GM23338 (cell line): ENCODE data around the gene PGGHG. TPM values are rescaled to one million over a fixed set of nuclear protein-coding genes. Genes with fewer than 3 reads are reported as not detected.

Experiments
- ATAC-seq: fragments of 200-7000 bp; cut with Tn5 transposase; 3 replicates; pipeline ENCODE4 v1.9.1; 2020
- DNase-seq: peaks from one replicate; pipeline ENCODE4 v3.0.0-alpha.2; 2015; ENCODE audit warnings: low spot score
- H2AFZ ChIP-seq: fragments of 200-600 bp; sonication (generic); 2 replicates; pipeline ENCODE4 v1.8.0; 2016; ENCODE audit warnings: antibody characterized with exemption, mild to moderate bottlenecking, moderate library complexity
- H3F3A ChIP-seq: fragments of 200-600 bp; sonication (generic); replicated peaks from 2 replicates; pipeline ENCODE4 v1.8.0; 2017; ENCODE audit warnings: antibody characterized with exemption, mixed run types, low read depth
- H3K27ac ChIP-seq: fragments of 200-600 bp; sonication (generic); 2 replicates; pipeline ENCODE4 v1.6.1; 2016; ENCODE audit warnings: low read depth
- H3K27me3 ChIP-seq: fragments of 200-600 bp; sonication (generic); 2 replicates; pipeline ENCODE4 v1.8.0; 2016; ENCODE audit warnings: mild to moderate bottlenecking, mixed run types, moderate library complexity; ENCODE audit not compliant: insufficient read depth
- H3K36me3 ChIP-seq: fragments of 200-600 bp; sonication (generic); 2 replicates; pipeline ENCODE4 v1.8.0; 2016; ENCODE audit warnings: mild to moderate bottlenecking; ENCODE audit not compliant: insufficient read depth
- H3K4me1 ChIP-seq: fragments of 200-600 bp; sonication (generic); 2 replicates; pipeline ENCODE4 v1.8.0; 2016; ENCODE audit warnings: mild to moderate bottlenecking, moderate library complexity; ENCODE audit not compliant: insufficient read depth
- H3K4me2 ChIP-seq: fragments of 200-600 bp; sonication (generic); 2 replicates; pipeline ENCODE4 v1.7.1; 2017; ENCODE audit warnings: mixed run types
- H3K4me3 ChIP-seq: fragments of 200-600 bp; sonication (generic); 2 replicates; pipeline ENCODE4 v1.6.1; 2016; ENCODE audit warnings: mixed run types
- H3K79me2 ChIP-seq: fragments of 200-600 bp; sonication (generic); replicated peaks from 2 replicates; pipeline ENCODE4 v1.8.0; 2017; ENCODE audit warnings: mild to moderate bottlenecking; ENCODE audit not compliant: insufficient read depth
- H3K9me2 ChIP-seq: fragments of 200-600 bp; sonication (generic); 2 replicates; pipeline ENCODE4 v1.8.0; 2017; ENCODE audit not compliant: insufficient read depth
- H4K20me1 ChIP-seq: fragments of 200-600 bp; sonication (generic); replicated peaks from 2 replicates; pipeline ENCODE4 v1.8.0; 2017; ENCODE audit warnings: mild to moderate bottlenecking; ENCODE audit not compliant: insufficient read depth
- H3K27ac Mint-ChIP-seq: 2 replicates; pipeline ENCODE4 v1.8.0; 2020; ENCODE audit warnings: inconsistent platforms, mild to moderate bottlenecking, moderate library complexity, mixed read lengths
- H3K27me3 Mint-ChIP-seq: 3 replicates; pipeline ENCODE4 v1.8.0; 2022; ENCODE audit warnings: low read depth, mild to moderate bottlenecking, moderate library complexity, mixed read lengths, inconsistent platforms; ENCODE audit not compliant: insufficient read depth, poor library complexity
- H3K36me3 Mint-ChIP-seq: 3 replicates; pipeline ENCODE4 v1.8.0; 2021; ENCODE audit warnings: low read depth, mild to moderate bottlenecking, inconsistent platforms, moderate library complexity, mixed read lengths
- H3K4me1 Mint-ChIP-seq: 3 replicates; pipeline ENCODE4 v1.8.0; 2020; ENCODE audit warnings: mild to moderate bottlenecking, inconsistent platforms, mixed read lengths
- H3K4me3 Mint-ChIP-seq: 3 replicates; pipeline ENCODE4 v1.8.0; 2021; ENCODE audit warnings: moderate library complexity, mild to moderate bottlenecking, inconsistent platforms, mixed read lengths
- H3K9me3 Mint-ChIP-seq: 3 replicates; pipeline ENCODE4 v1.8.0; 2020; ENCODE audit warnings: moderate library complexity, mild to moderate bottlenecking, inconsistent platforms, mixed read lengths
- CREB1 ChIP-seq: fragments of 250-450 bp; sonication (Bioruptor Pico); IDR thresholded peaks from 2 replicates; pipeline ENCODE4 v1.5.0; 2020; ENCODE audit warnings: low read depth, mild to moderate bottlenecking, moderate library complexity
- EZH2 ChIP-seq: fragments of 200-600 bp; sonication (generic); IDR thresholded peaks from one replicate; pipeline ENCODE4 v1.8.0; 2017; ENCODE audit warnings: antibody characterized with exemption, mild to moderate bottlenecking, low read depth; ENCODE audit not compliant: unreplicated experiment
- EZH2phosphoT487 ChIP-seq: fragments of 200-600 bp; sonication (generic); IDR thresholded peaks from one replicate; pipeline ENCODE4 v1.8.1; 2018; ENCODE audit warnings: antibody characterized with exemption; ENCODE audit not compliant: unreplicated experiment
- POLR2AphosphoS5 ChIP-seq: IDR thresholded peaks from 2 replicates; pipeline ENCODE4 v1.6.1; 2016; ENCODE audit warnings: antibody characterized with exemption, low read depth
- polyA plus RNA-seq: library from polyadenylated mRNA; unstranded; fragments of >200 nt; fragmentation: Nextera tagmentation; extraction: Ambion mirVana; gene quantifications from 2 replicates; pipeline ENCODE4 v1.2.1, GENCODE V29; 2016
- total RNA-seq: library from RNA; depleted of rRNA; stranded (reverse); fragments of >200 nt; shearing (Covaris generic); gene quantifications from 2 replicates; pipeline ENCODE4 v1.2.3, GENCODE V29; 2014
- TF ChIP-seq, protein P1 (sequence below): fragments of 250-450 bp; sonication (Bioruptor Pico); IDR thresholded peaks from 2 replicates; pipeline ENCODE4 v1.5.0; 2020; ENCODE audit warnings: mild to moderate bottlenecking, moderate library complexity
- TF ChIP-seq, protein P2 (sequence below): IDR thresholded peaks from 2 replicates; pipeline ENCODE4 v1.6.1; 2016; ENCODE audit warnings: antibody characterized with exemption
- TF ChIP-seq, protein P3 (sequence below), 2 experiments: fragments of 200-600 bp in 1 of 2; sonication (generic) in 1 of 2; conservative IDR thresholded peaks; 2 replicates each; pipeline versions ENCODE4 v1.5.1 to v1.6.1; 2016 to 2017; ENCODE audit warnings: antibody characterized with exemption in 2 of 2, low read depth in 2 of 2, mild to moderate bottlenecking in 2 of 2, moderate library complexity in 1 of 2

Gene PGGHG
- total and polyA plus RNA-seq, 2 experiments from 2014 or later: 24.9 to 55.8 TPM

DNA sequence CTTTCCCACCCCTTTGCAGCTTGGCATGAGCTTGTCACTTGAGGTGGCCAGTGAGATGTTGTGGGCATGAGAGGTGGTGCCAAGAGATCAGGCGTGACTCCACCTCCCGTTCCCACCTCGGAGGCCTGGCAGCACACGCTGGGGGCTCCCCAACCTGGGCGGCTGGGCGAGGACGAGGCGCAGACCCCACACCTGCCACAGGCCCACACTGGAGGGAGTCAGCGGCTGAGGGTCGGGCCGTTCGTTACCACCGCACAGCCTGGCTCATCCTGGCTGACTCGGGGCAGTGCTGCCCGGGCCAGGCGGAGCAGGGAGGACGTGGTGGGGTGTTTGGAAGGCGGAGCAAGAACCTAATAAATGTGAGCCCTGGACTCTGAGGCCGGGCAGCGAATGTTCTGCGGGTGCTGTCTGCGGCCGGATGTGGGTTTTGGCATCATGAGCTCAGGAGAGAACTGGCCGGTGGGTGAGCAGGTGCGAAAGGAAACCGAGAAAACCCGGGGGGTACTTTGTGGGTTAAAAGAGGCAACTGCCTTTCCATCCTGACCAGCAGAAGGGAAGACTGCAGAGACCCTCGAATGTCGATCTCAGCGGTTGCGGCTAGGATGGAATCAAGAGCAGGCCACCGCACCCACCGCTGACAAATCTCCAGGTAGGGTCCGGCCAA, 41.9 kb downstream of the PGGHG start:
- H3K9me3 Mint-ChIP-seq: peaks cover 13% of the 10 kb centered on the region
- H3K4me2 ChIP-seq: no peak overlapping the region

DNA sequence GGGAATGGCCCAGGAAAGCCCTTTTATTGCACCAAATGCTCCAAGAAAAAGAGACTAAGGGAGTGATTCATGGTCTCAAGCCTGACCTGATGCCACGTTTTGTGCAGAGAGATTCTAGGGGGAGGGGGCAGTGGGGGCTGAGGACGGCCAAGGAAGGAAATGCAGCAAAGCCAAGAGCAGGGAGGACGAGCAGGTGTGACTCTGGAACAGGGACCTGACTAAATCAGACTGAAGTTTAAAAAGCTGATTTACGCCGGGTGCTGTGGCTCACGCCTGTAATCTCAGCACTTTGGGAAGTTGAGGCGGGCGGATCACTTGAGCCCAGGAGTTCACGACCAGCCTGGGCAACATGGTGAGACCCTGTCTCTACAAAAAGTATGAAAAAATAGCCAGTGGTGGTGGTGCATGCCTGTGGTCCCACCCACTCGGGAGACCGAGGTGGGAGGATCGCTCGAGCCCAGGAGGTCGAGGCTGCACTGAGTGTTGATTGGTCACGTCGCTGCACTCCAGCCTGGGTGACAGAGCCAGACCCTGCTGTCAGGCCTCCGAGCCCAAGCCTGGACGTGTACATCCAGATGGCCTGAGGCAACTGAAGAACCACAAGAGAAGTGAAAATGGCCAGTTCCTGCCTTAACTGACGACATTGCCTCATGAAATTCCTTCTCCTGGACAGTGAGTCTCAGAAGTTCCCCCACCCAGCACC, 42.6 kb downstream of the PGGHG start:
- no peak for ATAC-seq
- H3K4me1 Mint-ChIP-seq: peaks cover 43% of the 10 kb centered on the region
- H3F3A ChIP-seq: peaks cover 14% of the 10 kb centered on the region; the same call in 1 of the 2 replicates
- H3K27ac Mint-ChIP-seq: no peak overlapping the region
- no peaks in the 10 kb centered on the region for H3K79me2 ChIP-seq
- DNase-seq: no peak
- peaks cover 16% of the 10 kb centered on the region; the same call in 2 of the 3 replicates for H3K36me3 Mint-ChIP-seq
- no peak overlapping the region for H3K4me2 ChIP-seq
- H3K9me3 Mint-ChIP-seq: peaks cover 13% of the 10 kb centered on the region
- H3K4me3 Mint-ChIP-seq: no peak overlapping the region; the same call in 2 of the 3 replicates
- H3K27ac ChIP-seq: no peak overlapping the region
- H3K9me2 ChIP-seq: no peaks in the 10 kb centered on the region
- peaks cover 29% of the 10 kb centered on the region for H3K4me1 ChIP-seq
- H3K4me3 ChIP-seq: no peak overlapping the region
- H3K27me3 Mint-ChIP-seq: peaks cover 25% of the 10 kb centered on the region
- no peak overlapping the region for H2AFZ ChIP-seq
- no peaks in the 10 kb centered on the region for H4K20me1 ChIP-seq
- H3K36me3 ChIP-seq: no peaks in the 10 kb centered on the region; the same call in 1 of the 2 replicates
- no peaks in the 10 kb centered on the region for H3K27me3 ChIP-seq
- TF ChIP-seq, protein P1, sequence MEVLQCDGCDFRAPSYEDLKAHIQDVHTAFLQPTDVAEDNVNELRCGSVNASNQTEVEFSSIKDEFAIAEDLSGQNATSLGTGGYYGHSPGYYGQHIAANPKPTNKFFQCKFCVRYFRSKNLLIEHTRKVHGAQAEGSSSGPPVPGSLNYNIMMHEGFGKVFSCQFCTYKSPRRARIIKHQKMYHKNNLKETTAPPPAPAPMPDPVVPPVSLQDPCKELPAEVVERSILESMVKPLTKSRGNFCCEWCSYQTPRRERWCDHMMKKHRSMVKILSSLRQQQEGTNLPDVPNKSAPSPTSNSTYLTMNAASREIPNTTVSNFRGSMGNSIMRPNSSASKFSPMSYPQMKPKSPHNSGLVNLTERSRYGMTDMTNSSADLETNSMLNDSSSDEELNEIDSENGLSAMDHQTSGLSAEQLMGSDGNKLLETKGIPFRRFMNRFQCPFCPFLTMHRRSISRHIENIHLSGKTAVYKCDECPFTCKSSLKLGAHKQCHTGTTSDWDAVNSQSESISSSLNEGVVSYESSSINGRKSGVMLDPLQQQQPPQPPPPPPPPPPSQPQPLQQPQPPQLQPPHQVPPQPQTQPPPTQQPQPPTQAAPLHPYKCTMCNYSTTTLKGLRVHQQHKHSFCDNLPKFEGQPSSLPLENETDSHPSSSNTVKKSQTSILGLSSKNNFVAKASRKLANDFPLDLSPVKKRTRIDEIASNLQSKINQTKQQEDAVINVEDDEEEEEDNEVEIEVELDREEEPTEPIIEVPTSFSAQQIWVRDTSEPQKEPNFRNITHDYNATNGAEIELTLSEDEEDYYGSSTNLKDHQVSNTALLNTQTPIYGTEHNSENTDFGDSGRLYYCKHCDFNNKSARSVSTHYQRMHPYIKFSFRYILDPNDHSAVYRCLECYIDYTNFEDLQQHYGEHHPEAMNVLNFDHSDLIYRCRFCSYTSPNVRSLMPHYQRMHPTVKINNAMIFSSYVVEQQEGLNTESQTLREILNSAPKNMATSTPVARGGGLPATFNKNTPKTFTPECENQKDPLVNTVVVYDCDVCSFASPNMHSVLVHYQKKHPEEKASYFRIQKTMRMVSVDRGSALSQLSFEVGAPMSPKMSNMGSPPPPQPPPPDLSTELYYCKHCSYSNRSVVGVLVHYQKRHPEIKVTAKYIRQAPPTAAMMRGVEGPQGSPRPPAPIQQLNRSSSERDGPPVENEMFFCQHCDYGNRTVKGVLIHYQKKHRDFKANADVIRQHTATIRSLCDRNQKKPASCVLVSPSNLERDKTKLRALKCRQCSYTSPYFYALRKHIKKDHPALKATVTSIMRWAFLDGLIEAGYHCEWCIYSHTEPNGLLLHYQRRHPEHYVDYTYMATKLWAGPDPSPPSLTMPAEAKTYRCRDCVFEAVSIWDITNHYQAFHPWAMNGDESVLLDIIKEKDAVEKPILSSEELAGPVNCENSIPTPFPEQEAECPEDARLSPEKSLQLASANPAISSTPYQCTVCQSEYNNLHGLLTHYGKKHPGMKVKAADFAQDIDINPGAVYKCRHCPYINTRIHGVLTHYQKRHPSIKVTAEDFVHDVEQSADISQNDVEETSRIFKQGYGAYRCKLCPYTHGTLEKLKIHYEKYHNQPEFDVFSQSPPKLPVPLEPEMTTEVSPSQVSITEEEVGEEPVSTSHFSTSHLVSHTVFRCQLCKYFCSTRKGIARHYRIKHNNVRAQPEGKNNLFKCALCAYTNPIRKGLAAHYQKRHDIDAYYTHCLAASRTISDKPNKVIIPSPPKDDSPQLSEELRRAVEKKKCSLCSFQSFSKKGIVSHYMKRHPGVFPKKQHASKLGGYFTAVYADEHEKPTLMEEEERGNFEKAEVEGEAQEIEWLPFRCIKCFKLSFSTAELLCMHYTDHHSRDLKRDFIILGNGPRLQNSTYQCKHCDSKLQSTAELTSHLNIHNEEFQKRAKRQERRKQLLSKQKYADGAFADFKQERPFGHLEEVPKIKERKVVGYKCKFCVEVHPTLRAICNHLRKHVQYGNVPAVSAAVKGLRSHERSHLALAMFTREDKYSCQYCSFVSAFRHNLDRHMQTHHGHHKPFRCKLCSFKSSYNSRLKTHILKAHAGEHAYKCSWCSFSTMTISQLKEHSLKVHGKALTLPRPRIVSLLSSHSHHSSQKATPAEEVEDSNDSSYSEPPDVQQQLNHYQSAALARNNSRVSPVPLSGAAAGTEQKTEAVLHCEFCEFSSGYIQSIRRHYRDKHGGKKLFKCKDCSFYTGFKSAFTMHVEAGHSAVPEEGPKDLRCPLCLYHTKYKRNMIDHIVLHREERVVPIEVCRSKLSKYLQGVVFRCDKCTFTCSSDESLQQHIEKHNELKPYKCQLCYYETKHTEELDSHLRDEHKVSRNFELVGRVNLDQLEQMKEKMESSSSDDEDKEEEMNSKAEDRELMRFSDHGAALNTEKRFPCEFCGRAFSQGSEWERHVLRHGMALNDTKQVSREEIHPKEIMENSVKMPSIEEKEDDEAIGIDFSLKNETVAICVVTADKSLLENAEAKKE: no peak
- TF ChIP-seq, protein P2, sequence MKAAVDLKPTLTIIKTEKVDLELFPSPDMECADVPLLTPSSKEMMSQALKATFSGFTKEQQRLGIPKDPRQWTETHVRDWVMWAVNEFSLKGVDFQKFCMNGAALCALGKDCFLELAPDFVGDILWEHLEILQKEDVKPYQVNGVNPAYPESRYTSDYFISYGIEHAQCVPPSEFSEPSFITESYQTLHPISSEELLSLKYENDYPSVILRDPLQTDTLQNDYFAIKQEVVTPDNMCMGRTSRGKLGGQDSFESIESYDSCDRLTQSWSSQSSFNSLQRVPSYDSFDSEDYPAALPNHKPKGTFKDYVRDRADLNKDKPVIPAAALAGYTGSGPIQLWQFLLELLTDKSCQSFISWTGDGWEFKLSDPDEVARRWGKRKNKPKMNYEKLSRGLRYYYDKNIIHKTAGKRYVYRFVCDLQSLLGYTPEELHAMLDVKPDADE: no peak
- no peak for TF ChIP-seq CREB1 (CRISPR knock-in tag)
- no peak for TF ChIP-seq EZH2phosphoT487

More for the DNA sequence above, 41.9 kb downstream of the PGGHG start:
- Histone ChIP-seq H3K36me3 (no peaks in the 10 kb centered on the region; the same call in 1 of the 2 replicates), H4K20me1 (no peaks in the 10 kb centered on the region), H3K4me3 (no peak overlapping the region), H3K9me2 (no peaks in the 10 kb centered on the region), H3K27me3 (no peaks in the 10 kb centered on the region), H3K27ac (no peak overlapping the region), H3K4me1 (peaks cover 23% of the 10 kb centered on the region), H2AFZ (no peak overlapping the region), H3K79me2 (no peaks in the 10 kb centered on the region), H3F3A (peaks cover 14% of the 10 kb centered on the region; the same call in 1 of the 2 replicates)
- H3K4me3 Mint-ChIP-seq: no peak overlapping the region; the same call in 2 of the 3 replicates
- H3K4me1 Mint-ChIP-seq: peaks cover 42% of the 10 kb centered on the region
- no peak overlapping the region for H3K27ac Mint-ChIP-seq
- DNase-seq (no peak), ATAC-seq (no peak)
- H3K36me3 Mint-ChIP-seq: peaks cover 16% of the 10 kb centered on the region; the same call in 2 of the 3 replicates
- peaks cover 23% of the 10 kb centered on the region for H3K27me3 Mint-ChIP-seq
- TF ChIP-seq, protein P2: no peak
- TF ChIP-seq EZH2: no peak
- TF ChIP-seq, protein P3, sequence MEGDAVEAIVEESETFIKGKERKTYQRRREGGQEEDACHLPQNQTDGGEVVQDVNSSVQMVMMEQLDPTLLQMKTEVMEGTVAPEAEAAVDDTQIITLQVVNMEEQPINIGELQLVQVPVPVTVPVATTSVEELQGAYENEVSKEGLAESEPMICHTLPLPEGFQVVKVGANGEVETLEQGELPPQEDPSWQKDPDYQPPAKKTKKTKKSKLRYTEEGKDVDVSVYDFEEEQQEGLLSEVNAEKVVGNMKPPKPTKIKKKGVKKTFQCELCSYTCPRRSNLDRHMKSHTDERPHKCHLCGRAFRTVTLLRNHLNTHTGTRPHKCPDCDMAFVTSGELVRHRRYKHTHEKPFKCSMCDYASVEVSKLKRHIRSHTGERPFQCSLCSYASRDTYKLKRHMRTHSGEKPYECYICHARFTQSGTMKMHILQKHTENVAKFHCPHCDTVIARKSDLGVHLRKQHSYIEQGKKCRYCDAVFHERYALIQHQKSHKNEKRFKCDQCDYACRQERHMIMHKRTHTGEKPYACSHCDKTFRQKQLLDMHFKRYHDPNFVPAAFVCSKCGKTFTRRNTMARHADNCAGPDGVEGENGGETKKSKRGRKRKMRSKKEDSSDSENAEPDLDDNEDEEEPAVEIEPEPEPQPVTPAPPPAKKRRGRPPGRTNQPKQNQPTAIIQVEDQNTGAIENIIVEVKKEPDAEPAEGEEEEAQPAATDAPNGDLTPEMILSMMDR (conservative IDR thresholded peaks at IDR 0.05; ENCODE audit: low read depth in 2 of 2): no peak
- TF ChIP-seq POLR2AphosphoS5: no peak
